GM12875 (cell line): Measurements from ENCODE around the gene VAV3.

Experiments used
- H3K4me3 ChIP-seq: one replicate; pipeline ENCODE4 v1.5.1; 2011; ENCODE audit warnings: low read depth, low read length, control low read depth
- CTCF ChIP-seq: IDR thresholded peaks from 2 replicates; pipeline ENCODE4 v1.5.1; 2011; ENCODE audit warnings: low read depth, mild to moderate bottlenecking, control low read depth, inconsistent platforms, low read length, moderate library complexity, borderline replicate concordance; ENCODE audit not compliant: insufficient read depth

Gene VAV3

GRCh38 chr1:107810291-107810951 lies 154.6 kb downstream of the VAV3 start:
- TF ChIP-seq CTCF, result no peak
- no peak overlapping the region for H3K4me3 ChIP-seq

GRCh38 chr1:107807855-107808254 lies 157.1 kb downstream of the VAV3 start:
- no peak for TF ChIP-seq CTCF
- H3K4me3 ChIP-seq, result no peak overlapping the region

- TF ChIP-seq CTCF, result no peak
- no peak overlapping the region for H3K4me3 ChIP-seq
Observed at GRCh38 chr1:107807405-107807804, 157.6 kb downstream of the VAV3 start.

GRCh38 chr1:107806902-107807301 lies 158.1 kb downstream of the VAV3 start:
- TF ChIP-seq CTCF, result no peak
- H3K4me3 ChIP-seq, result no peak overlapping the region

- no peak for TF ChIP-seq CTCF
- H3K4me3 ChIP-seq, result no peak overlapping the region
Observed at GRCh38 chr1:107804741-107805140, 160.2 kb downstream of the VAV3 start.

- no peak overlapping the region for H3K4me3 ChIP-seq
- TF ChIP-seq CTCF, result no peak
Observed at GRCh38 chr1:107804134-107804533, 160.8 kb downstream of the VAV3 start.

GRCh38 chr1:107803579-107803978 lies 161.4 kb downstream of the VAV3 start:
- H3K4me3 ChIP-seq, result no peak overlapping the region
- no peak for TF ChIP-seq CTCF
